Measurements from ENCODE around the gene PES1. TPM values are rescaled to one million over a fixed set of nuclear protein-coding genes. Genes with fewer than 3 reads are reported as not detected.
A peak's percentile ranks its signal among the peaks of the same experiment; 100 is the strongest.

The PES1 gene
- total and polyA plus RNA-seq, 2 of the 13 experiments (the other 11 are each of a cell fraction or from before 2014, with no cell fraction given): 65.1 to 94.7 TPM

GRCh38 chr22:30547188-30547587, 44.5 kb downstream of the PES1 start (continued):
- TF ChIP-seq NR3C1 (CRISPR knock-in tag; IDR thresholded peaks at IDR 0.05) (no peak), ZNF747 (CRISPR knock-in tag; IDR thresholded peaks at IDR 0.05; ENCODE audit: borderline replicate concordance) (no peak), KDM5B (CRISPR knock-in tag; IDR thresholded peaks at IDR 0.05; ENCODE audit: borderline replicate concordance) (peak; percentile 42; the same call in 1 of the 2 replicates), POLR2G (IDR thresholded peaks at IDR 0.05; ENCODE audit: low read depth, low read length) (no peak), ZNF614 (CRISPR knock-in tag; IDR thresholded peaks at IDR 0.05; ENCODE audit: borderline replicate concordance) (no peak), HOXA3 (CRISPR knock-in tag; IDR thresholded peaks at IDR 0.05) (no peak), DPF2 (CRISPR knock-in tag; IDR thresholded peaks at IDR 0.05; ENCODE audit: borderline replicate concordance, low read depth) (no peak), SALL2 (CRISPR knock-in tag; IDR thresholded peaks at IDR 0.05) (no peak), RXRB (CRISPR knock-in tag; IDR thresholded peaks at IDR 0.05; ENCODE audit: borderline replicate concordance) (0 out of 2 replicates have a peak, but pooled peaks have one; percentile 20), DZIP1 (CRISPR knock-in tag; IDR thresholded peaks at IDR 0.05) (no peak), ZNF687 (CRISPR knock-in tag; IDR thresholded peaks at IDR 0.05) (peak; percentile 52), ZNF557 (CRISPR knock-in tag; IDR thresholded peaks at IDR 0.05) (no peak), MEIS1 (CRISPR knock-in tag; IDR thresholded peaks at IDR 0.05; ENCODE audit: borderline replicate concordance) (no peak), ZNF446 (CRISPR knock-in tag; IDR thresholded peaks at IDR 0.05) (no peak), HDAC6 (IDR thresholded peaks at IDR 0.05; ENCODE audit: low read depth, low read length) (no peak), KAT8 (CRISPR knock-in tag; IDR thresholded peaks at IDR 0.05) (no peak), NBN (conservative IDR thresholded peaks at IDR 0.05) (no peak), ATF1 (CRISPR knock-in tag; IDR thresholded peaks at IDR 0.05) (no peak), BRF2 (CRISPR knock-in tag; IDR thresholded peaks at IDR 0.05) (no peak), ZNF713 (CRISPR knock-in tag; IDR thresholded peaks at IDR 0.05) (no peak), HDAC2 (CRISPR knock-in tag; IDR thresholded peaks at IDR 0.05) (no peak), ZFX (CRISPR knock-in tag; IDR thresholded peaks at IDR 0.05; ENCODE audit: low read depth) (0 out of 2 replicates have a peak, but pooled peaks have one; percentile 20)
- TF ChIP-seq, protein P1, sequence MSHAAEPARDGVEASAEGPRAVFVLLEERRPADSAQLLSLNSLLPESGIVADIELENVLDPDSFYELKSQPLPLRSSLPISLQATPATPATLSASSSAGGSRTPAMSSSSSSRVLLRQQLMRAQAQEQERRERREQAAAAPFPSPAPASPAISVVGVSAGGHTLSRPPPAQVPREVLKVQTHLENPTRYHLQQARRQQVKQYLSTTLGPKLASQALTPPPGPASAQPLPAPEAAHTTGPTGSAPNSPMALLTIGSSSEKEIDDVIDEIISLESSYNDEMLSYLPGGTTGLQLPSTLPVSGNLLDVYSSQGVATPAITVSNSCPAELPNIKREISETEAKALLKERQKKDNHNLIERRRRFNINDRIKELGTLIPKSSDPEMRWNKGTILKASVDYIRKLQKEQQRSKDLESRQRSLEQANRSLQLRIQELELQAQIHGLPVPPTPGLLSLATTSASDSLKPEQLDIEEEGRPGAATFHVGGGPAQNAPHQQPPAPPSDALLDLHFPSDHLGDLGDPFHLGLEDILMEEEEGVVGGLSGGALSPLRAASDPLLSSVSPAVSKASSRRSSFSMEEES (CRISPR knock-in tag; IDR thresholded peaks at IDR 0.05): 0 out of 2 replicates have a peak, but pooled peaks have one; percentile 30

All from HepG2 (cell line).